DMS153 treated with DMSO at 0.1 percent for 48 hours (cell line): ENCODE measurements around the gene GANAB.
"Not testable (repeated sequence)": the region's sequence is repeated elsewhere in the genome, so short reads cannot be mapped to it uniquely, and the experiment has no call there.

Experiments used
- DNase-seq: peaks from one replicate; lab custom pipeline; 2025; ENCODE audit not compliant: unreplicated experiment; lab: John Stamatoyannopoulos, UW

Gene GANAB

GRCh38 chr11:62601372-62602140 lies 44.9 kb downstream of the GANAB start, which contains the start of gene MTA2:
Gene MTA2 (minus strand): TSS chr11:62601865. CDS start chr11:62601450, 415 bp downstream.
- DNase-seq = peak; percentile 97

GRCh38 chr11:62601122-62601371 lies 45.4 kb downstream of the GANAB start:
- no peak for DNase-seq

- no peak for DNase-seq
These were observed 45.9 kb downstream of the GANAB start for GRCh38 chr11:62600367-62601121.

- DNase-seq = no peak
These were observed 46.5 kb downstream of the GANAB start for GRCh38 chr11:62599901-62600300.

- DNase-seq = peak; percentile 27
These were observed 47.2 kb downstream of the GANAB start for GRCh38 chr11:62599069-62599696.

- no peak for DNase-seq
These were observed 51.3 kb downstream of the GANAB start for GRCh38 chr11:62595124-62595523.

- DNase-seq = peak; percentile 51
These were observed 52.9 kb downstream of the GANAB start for GRCh38 chr11:62593434-62594044.

- no peak for DNase-seq
These were observed 53.4 kb downstream of the GANAB start for GRCh38 chr11:62592989-62593421.

GRCh38 chr11:62592146-62592815 lies 54.1 kb downstream of the GANAB start:
- no peak for DNase-seq

GRCh38 chr11:62591448-62592145 lies 54.8 kb downstream of the GANAB start, which contains the start of gene TUT1:
Gene TUT1 (minus strand): TSS chr11:62591523. CDS start chr11:62591485, 38 bp downstream.
- peak; percentile 97 for DNase-seq

GRCh38 chr11:62588966-62589637 lies 57.3 kb downstream of the GANAB start:
- no peak for DNase-seq

- DNase-seq = not testable (repeated sequence)
These were observed 61.1 kb downstream of the GANAB start for GRCh38 chr11:62585356-62585755.

GRCh38 chr11:62581735-62582134 lies 64.7 kb downstream of the GANAB start:
- not testable (repeated sequence) for DNase-seq

GRCh38 chr11:62580959-62581715 lies 65.3 kb downstream of the GANAB start:
- no peak for DNase-seq

GRCh38 chr11:62579252-62579651 lies 67.2 kb downstream of the GANAB start:
- no peak for DNase-seq

GRCh38 chr11:62578541-62578940 lies 67.9 kb downstream of the GANAB start:
- DNase-seq = no peak

- DNase-seq = no peak
These were observed 69.2 kb downstream of the GANAB start for GRCh38 chr11:62577046-62577714.

- DNase-seq = no peak
These were observed 70.6 kb downstream of the GANAB start for GRCh38 chr11:62575837-62576236.
